ENCODE results near the gene NMT1.

GRCh38 chr17:45129940-45130680 is 69.0 kb downstream of the NMT1 start:
- no peak for TF ChIP-seq EZH2 (IDR thresholded peaks at IDR 0.05)
- TF ChIP-seq POLR2AphosphoS5 (IDR thresholded peaks at IDR 0.05; ENCODE audit: borderline replicate concordance, low read depth, low read length), result no peak
- no peak for TF ChIP-seq FOXP2 (optimal IDR thresholded peaks at IDR 0.05; ENCODE audit: control extremely low read depth, extremely low read length, insufficient read depth)
